WTC11 (cell line): ENCODE data around the gene GART. TPM values are rescaled to one million over a fixed set of nuclear protein-coding genes. Genes with fewer than 3 reads are reported as not detected.

Source experiments
- CREB1 ChIP-seq: sonication (generic); formaldehyde crosslinking; IDR thresholded peaks from 2 replicates; pipeline ENCODE4 v1.8.0; 2023; ENCODE audit warnings: mild to moderate bottlenecking, missing genetic modification reagents
- EMX1 ChIP-seq: fragments of 250-450 bp; sonication (Bioruptor Pico); IDR thresholded peaks from 2 replicates; pipeline ENCODE4 v1.8.0; 2021; ENCODE audit warnings: mild to moderate bottlenecking
- FOXK1 ChIP-seq: sonication (generic); formaldehyde crosslinking; IDR thresholded peaks from 2 replicates; pipeline ENCODE4 v1.8.0; 2022; ENCODE audit warnings: mild to moderate bottlenecking, moderate library complexity, missing genetic modification reagents
- FOXP1 ChIP-seq: sonication (generic); formaldehyde crosslinking; IDR thresholded peaks from 2 replicates; pipeline ENCODE4 v1.8.0; 2022; ENCODE audit warnings: missing genetic modification reagents, mild to moderate bottlenecking, moderate library complexity, borderline replicate concordance
- GTF2I ChIP-seq: fragments of 250-450 bp; sonication (Bioruptor Pico); conservative IDR thresholded peaks from 2 replicates; pipeline ENCODE4 v1.4.0; 2021; ENCODE audit warnings: mild to moderate bottlenecking
- IRF2 ChIP-seq: sonication (generic); formaldehyde crosslinking; IDR thresholded peaks from 2 replicates; pipeline ENCODE4 v1.8.0; 2022; ENCODE audit warnings: low read depth, missing genetic modification reagents, borderline replicate concordance
- NFATC4 ChIP-seq: fragments of 250-450 bp; sonication (Bioruptor Pico); IDR thresholded peaks from 2 replicates; pipeline ENCODE4 v1.9.0; 2021; ENCODE audit warnings: mild to moderate bottlenecking
- NFYB ChIP-seq: sonication (generic); formaldehyde crosslinking; conservative IDR thresholded peaks from 2 replicates; pipeline ENCODE4 v1.8.0; 2022; ENCODE audit warnings: low read depth, missing genetic modification reagents
- NR1H2 ChIP-seq: sonication (generic); formaldehyde crosslinking; IDR thresholded peaks from 2 replicates; pipeline ENCODE4 v1.9.0; 2021; ENCODE audit warnings: mild to moderate bottlenecking, moderate library complexity, missing genetic modification reagents
- NR3C1 ChIP-seq: sonication (generic); formaldehyde crosslinking; conservative IDR thresholded peaks from 2 replicates; pipeline ENCODE4 v1.8.1; 2023; ENCODE audit warnings: low read depth, mild to moderate bottlenecking, missing genetic modification reagents
- OVOL2 ChIP-seq: fragments of 250-450 bp; sonication (Bioruptor Pico); IDR thresholded peaks from 2 replicates; pipeline ENCODE4 v1.9.0; 2021; ENCODE audit warnings: mild to moderate bottlenecking, borderline replicate concordance
- TEAD1 ChIP-seq: sonication (generic); formaldehyde crosslinking; IDR thresholded peaks from 2 replicates; pipeline ENCODE4 v1.8.0; 2022; ENCODE audit warnings: mild to moderate bottlenecking, missing genetic modification reagents
- ZNF121 ChIP-seq: sonication (generic); formaldehyde crosslinking; IDR thresholded peaks from 2 replicates; pipeline ENCODE4 v1.8.0; 2023; ENCODE audit warnings: missing genetic modification reagents
- ZNF138 ChIP-seq: sonication (generic); formaldehyde crosslinking; conservative IDR thresholded peaks from 2 replicates; pipeline ENCODE4 v1.8.1; 2022; ENCODE audit warnings: mild to moderate bottlenecking, moderate library complexity, missing genetic modification reagents
- ZNF396 ChIP-seq: fragments of 250-450 bp; sonication (Bioruptor Pico); IDR thresholded peaks from 2 replicates; pipeline ENCODE4 v1.8.0; 2021; ENCODE audit warnings: mild to moderate bottlenecking, moderate library complexity, borderline replicate concordance
- ZNF671 ChIP-seq: fragments of 250-450 bp; sonication (Bioruptor Pico); IDR thresholded peaks from 2 replicates; pipeline ENCODE4 v1.8.0; 2021; ENCODE audit warnings: mild to moderate bottlenecking
- total RNA-seq: library from RNA; stranded (reverse); gene quantifications from 3 replicates; pipeline ENCODE4 v1.2.3, GENCODE V29; 2021
- TF ChIP-seq, protein P1 (sequence below): sonication (generic); formaldehyde crosslinking; IDR thresholded peaks from 2 replicates; pipeline ENCODE4 v1.8.0; 2023; ENCODE audit warnings: missing genetic modification reagents, mild to moderate bottlenecking, borderline replicate concordance
- TF ChIP-seq, protein P2 (sequence below): sonication (generic); formaldehyde crosslinking; IDR thresholded peaks from 2 replicates; pipeline ENCODE4 v1.8.1; 2023; ENCODE audit warnings: mild to moderate bottlenecking, missing genetic modification reagents, moderate library complexity
- TF ChIP-seq, protein P3 (sequence below): fragments of 250-450 bp; sonication (Bioruptor Pico); IDR thresholded peaks from 2 replicates; pipeline ENCODE4 v1.8.0; 2021; ENCODE audit warnings: mild to moderate bottlenecking
- TF ChIP-seq, protein P4 (sequence below): fragments of 250-450 bp; sonication (Bioruptor Pico); IDR thresholded peaks from 2 replicates; pipeline ENCODE4 v1.9.0; 2021; ENCODE audit warnings: moderate library complexity, mild to moderate bottlenecking, inconsistent platforms, borderline replicate concordance
- TF ChIP-seq, protein P5 (sequence below): fragments of 250-450 bp; sonication (Bioruptor Pico); IDR thresholded peaks from 2 replicates; pipeline ENCODE4 v1.9.0; 2021; ENCODE audit warnings: mild to moderate bottlenecking
- TF ChIP-seq, protein P6 (sequence below): sonication (generic); formaldehyde crosslinking; IDR thresholded peaks from 2 replicates; pipeline ENCODE4 v1.8.1; 2022; ENCODE audit warnings: low read depth, missing genetic modification reagents, borderline replicate concordance
- TF ChIP-seq, protein P7 (sequence below): sonication (generic); formaldehyde crosslinking; IDR thresholded peaks from 2 replicates; pipeline ENCODE4 v1.8.1; 2022; ENCODE audit warnings: mild to moderate bottlenecking, moderate library complexity, missing genetic modification reagents

GART gene
- total RNA-seq, 1 experiment from 2014 or later, result 223 TPM

DNA sequence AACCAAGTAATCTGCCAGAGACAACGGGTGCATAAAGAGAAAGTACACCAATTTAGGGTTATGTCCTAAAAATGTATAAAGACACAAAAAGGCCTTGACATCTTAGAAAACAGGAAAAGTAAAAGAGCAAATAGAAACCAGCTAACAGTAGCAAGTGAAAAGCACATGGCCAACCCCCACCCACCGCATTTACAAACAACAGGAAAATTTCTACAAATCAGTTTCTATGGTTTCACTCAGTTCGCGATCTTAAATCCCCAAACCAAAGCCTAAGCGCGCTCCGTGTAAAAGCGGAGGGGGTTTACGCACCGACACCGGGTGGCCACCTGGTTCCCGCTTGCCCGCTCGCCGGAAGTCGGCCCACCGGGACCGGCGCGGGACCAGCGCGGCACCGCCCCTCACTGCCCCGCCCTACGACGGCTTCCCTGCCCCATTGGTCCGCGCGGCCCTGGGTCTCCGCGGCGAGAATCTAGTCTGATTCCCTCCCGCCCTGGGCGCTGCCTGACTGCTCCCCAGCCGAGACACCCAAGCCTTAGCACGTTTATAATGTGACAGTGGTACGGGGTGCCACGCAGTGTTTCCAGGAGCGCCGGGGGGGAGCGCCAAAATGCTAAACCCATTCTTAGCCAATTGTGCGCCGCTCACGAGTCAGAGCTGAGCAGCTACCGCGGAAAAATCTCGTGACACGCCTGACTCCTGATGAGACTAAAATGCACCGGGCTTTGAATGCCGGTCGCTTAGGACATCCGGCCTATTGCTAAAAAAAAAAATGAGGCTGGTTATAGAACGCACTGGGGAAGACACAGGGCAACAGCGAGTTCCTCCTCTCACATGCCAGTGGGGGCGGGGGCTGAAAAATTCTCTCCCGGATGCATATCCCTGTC, at the start of gene GART (continued):
- TF ChIP-seq, protein P1, sequence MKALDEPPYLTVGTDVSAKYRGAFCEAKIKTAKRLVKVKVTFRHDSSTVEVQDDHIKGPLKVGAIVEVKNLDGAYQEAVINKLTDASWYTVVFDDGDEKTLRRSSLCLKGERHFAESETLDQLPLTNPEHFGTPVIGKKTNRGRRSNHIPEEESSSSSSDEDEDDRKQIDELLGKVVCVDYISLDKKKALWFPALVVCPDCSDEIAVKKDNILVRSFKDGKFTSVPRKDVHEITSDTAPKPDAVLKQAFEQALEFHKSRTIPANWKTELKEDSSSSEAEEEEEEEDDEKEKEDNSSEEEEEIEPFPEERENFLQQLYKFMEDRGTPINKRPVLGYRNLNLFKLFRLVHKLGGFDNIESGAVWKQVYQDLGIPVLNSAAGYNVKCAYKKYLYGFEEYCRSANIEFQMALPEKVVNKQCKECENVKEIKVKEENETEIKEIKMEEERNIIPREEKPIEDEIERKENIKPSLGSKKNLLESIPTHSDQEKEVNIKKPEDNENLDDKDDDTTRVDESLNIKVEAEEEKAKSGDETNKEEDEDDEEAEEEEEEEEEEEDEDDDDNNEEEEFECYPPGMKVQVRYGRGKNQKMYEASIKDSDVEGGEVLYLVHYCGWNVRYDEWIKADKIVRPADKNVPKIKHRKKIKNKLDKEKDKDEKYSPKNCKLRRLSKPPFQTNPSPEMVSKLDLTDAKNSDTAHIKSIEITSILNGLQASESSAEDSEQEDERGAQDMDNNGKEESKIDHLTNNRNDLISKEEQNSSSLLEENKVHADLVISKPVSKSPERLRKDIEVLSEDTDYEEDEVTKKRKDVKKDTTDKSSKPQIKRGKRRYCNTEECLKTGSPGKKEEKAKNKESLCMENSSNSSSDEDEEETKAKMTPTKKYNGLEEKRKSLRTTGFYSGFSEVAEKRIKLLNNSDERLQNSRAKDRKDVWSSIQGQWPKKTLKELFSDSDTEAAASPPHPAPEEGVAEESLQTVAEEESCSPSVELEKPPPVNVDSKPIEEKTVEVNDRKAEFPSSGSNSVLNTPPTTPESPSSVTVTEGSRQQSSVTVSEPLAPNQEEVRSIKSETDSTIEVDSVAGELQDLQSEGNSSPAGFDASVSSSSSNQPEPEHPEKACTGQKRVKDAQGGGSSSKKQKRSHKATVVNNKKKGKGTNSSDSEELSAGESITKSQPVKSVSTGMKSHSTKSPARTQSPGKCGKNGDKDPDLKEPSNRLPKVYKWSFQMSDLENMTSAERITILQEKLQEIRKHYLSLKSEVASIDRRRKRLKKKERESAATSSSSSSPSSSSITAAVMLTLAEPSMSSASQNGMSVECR (CRISPR knock-in tag), result no peak; the same call in 1 of the 2 replicates
- TF ChIP-seq ZNF138 (CRISPR knock-in tag), result no peak
- no peak for TF ChIP-seq ZNF671 (CRISPR knock-in tag)
- no peak for TF ChIP-seq EMX1 (CRISPR knock-in tag)
- TF ChIP-seq OVOL2, result no peak
- TF ChIP-seq NR3C1 (CRISPR knock-in tag), result no peak
- no peak; the same call in 1 of the 2 replicates for TF ChIP-seq FOXP1 (CRISPR knock-in tag)
- peak; percentile 53; the same call in 1 of the 2 replicates for TF ChIP-seq CREB1 (CRISPR knock-in tag)
- 0 out of 2 replicates have a peak, but pooled peaks have one; percentile 64 for TF ChIP-seq FOXK1 (CRISPR knock-in tag)
- TF ChIP-seq NFATC4 (CRISPR knock-in tag), result no peak
- TF ChIP-seq, protein P2, sequence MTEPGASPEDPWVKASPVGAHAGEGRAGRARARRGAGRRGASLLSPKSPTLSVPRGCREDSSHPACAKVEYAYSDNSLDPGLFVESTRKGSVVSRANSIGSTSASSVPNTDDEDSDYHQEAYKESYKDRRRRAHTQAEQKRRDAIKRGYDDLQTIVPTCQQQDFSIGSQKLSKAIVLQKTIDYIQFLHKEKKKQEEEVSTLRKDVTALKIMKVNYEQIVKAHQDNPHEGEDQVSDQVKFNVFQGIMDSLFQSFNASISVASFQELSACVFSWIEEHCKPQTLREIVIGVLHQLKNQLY (CRISPR knock-in tag), result no peak
- TF ChIP-seq NFYB (CRISPR knock-in tag), result peak; percentile 55; the same call in 1 of the 2 replicates
- TF ChIP-seq IRF2 (CRISPR knock-in tag), result no peak
- TF ChIP-seq, protein P3, sequence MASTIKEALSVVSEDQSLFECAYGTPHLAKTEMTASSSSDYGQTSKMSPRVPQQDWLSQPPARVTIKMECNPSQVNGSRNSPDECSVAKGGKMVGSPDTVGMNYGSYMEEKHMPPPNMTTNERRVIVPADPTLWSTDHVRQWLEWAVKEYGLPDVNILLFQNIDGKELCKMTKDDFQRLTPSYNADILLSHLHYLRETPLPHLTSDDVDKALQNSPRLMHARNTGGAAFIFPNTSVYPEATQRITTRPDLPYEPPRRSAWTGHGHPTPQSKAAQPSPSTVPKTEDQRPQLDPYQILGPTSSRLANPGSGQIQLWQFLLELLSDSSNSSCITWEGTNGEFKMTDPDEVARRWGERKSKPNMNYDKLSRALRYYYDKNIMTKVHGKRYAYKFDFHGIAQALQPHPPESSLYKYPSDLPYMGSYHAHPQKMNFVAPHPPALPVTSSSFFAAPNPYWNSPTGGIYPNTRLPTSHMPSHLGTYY, result no peak
- TF ChIP-seq GTF2I (CRISPR knock-in tag), result no peak
- TF ChIP-seq ZNF121 (CRISPR knock-in tag), result no peak
- no peak for TF ChIP-seq NR1H2 (CRISPR knock-in tag)
- no peak for TF ChIP-seq TEAD1 (CRISPR knock-in tag)
- TF ChIP-seq ZNF396 (CRISPR knock-in tag), result no peak
- TF ChIP-seq, protein P4, sequence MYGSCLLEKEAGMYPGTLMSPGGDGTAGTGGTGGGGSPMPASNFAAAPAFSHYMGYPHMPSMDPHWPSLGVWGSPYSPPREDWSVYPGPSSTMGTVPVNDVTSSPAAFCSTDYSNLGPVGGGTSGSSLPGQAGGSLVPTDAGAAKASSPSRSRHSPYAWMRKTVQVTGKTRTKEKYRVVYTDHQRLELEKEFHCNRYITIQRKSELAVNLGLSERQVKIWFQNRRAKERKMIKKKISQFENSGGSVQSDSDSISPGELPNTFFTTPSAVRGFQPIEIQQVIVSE (CRISPR knock-in tag), result no peak
- TF ChIP-seq, protein P5, sequence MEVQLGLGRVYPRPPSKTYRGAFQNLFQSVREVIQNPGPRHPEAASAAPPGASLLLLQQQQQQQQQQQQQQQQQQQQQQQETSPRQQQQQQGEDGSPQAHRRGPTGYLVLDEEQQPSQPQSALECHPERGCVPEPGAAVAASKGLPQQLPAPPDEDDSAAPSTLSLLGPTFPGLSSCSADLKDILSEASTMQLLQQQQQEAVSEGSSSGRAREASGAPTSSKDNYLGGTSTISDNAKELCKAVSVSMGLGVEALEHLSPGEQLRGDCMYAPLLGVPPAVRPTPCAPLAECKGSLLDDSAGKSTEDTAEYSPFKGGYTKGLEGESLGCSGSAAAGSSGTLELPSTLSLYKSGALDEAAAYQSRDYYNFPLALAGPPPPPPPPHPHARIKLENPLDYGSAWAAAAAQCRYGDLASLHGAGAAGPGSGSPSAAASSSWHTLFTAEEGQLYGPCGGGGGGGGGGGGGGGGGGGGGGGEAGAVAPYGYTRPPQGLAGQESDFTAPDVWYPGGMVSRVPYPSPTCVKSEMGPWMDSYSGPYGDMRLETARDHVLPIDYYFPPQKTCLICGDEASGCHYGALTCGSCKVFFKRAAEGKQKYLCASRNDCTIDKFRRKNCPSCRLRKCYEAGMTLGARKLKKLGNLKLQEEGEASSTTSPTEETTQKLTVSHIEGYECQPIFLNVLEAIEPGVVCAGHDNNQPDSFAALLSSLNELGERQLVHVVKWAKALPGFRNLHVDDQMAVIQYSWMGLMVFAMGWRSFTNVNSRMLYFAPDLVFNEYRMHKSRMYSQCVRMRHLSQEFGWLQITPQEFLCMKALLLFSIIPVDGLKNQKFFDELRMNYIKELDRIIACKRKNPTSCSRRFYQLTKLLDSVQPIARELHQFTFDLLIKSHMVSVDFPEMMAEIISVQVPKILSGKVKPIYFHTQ (CRISPR knock-in tag), result peak; percentile 64; the same call in 1 of the 2 replicates
- TF ChIP-seq, protein P6, sequence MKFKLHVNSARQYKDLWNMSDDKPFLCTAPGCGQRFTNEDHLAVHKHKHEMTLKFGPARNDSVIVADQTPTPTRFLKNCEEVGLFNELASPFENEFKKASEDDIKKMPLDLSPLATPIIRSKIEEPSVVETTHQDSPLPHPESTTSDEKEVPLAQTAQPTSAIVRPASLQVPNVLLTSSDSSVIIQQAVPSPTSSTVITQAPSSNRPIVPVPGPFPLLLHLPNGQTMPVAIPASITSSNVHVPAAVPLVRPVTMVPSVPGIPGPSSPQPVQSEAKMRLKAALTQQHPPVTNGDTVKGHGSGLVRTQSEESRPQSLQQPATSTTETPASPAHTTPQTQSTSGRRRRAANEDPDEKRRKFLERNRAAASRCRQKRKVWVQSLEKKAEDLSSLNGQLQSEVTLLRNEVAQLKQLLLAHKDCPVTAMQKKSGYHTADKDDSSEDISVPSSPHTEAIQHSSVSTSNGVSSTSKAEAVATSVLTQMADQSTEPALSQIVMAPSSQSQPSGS (CRISPR knock-in tag), result no peak
- TF ChIP-seq, protein P7, sequence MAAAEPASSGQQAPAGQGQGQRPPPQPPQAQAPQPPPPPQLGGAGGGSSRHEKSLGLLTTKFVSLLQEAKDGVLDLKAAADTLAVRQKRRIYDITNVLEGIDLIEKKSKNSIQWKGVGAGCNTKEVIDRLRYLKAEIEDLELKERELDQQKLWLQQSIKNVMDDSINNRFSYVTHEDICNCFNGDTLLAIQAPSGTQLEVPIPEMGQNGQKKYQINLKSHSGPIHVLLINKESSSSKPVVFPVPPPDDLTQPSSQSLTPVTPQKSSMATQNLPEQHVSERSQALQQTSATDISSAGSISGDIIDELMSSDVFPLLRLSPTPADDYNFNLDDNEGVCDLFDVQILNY (CRISPR knock-in tag), result peak; percentile 89
